Kidney capillary endothelial cell (primary cell): ENCODE results near the gene ATP6V1G2.
"Not testable (repeated sequence)": the region's sequence is repeated elsewhere in the genome, so short reads cannot be mapped to it uniquely, and the experiment has no call there.

ENCODE experiments used
- DNase-seq: peaks from one replicate; pipeline ENCODE4 v3.0.0-alpha.2; 2018; ENCODE audit warnings: low spot score

Gene ATP6V1G2

DNA sequence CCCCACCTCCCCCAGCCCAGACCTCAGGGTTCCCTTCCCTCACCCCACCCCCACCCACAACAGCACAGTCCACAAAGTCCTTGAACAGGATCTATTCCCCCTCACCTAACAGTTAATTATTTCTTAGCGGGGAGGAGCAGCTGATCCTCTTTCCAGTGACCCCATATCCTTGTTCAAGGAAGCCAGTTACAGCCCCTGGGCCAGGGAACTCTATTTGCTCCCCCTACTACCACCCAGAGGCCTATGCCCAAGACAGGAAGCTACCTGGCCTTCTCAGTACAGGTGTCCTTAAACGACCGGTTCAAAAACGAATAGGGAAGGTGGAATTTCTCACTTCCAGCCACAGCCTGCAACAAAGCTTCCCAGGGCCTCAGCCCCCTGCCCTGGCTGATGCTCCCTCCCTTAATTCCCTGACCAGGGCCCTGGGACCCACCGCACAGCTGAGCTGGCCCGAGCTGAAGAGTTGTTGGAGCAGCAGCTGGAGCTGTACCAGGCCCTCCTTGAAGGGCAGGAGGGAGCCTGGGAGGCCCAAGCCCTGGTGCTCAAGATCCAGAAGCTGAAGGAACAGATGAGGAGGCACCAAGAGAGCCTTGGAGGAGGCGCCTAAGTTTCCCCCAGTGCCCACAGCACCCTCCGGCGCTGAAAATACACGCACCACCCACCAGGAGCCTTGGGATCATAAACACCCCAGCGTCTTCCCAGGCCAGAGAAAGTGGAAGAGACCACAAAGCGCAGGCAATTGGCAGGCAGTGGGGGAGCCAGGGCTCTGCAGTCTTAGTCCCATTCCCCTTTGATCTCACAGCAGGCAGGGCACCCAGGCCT is 16.9 kb downstream of the ATP6V1G2 start:
- no peak for DNase-seq

GRCh38 chr6:31528821-31529328 is 17.5 kb downstream of the ATP6V1G2 start, which contains the start of gene MCCD1:
MCCD1 (plus strand) TSS chr6:31528962; CDS start chr6:31529015, 53 bp downstream.
- DNase-seq, result no peak

DNA sequence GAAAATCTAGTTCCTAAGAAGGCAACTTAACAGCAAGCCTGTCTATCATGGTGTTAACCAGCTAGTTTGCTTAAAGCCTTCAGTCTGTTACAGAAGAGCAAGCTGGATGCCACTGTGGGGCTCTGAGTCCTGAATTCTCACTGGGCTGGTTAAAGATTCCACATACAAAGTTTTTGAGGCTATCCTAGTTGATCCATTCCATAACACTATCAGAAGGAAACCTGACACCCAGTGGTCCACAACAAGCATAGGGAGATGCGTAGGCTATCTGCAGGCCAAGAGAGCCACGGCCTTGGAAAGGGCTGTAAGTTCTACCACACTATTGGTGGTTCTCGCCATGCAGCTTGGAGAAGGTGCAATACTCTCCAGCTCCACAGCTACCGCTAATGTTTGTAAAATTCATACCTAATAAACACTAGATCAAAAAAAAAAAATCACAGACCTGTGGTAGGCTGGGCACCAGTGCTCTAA is 18.1 kb downstream of the ATP6V1G2 start:
- no peak for DNase-seq

DNA sequence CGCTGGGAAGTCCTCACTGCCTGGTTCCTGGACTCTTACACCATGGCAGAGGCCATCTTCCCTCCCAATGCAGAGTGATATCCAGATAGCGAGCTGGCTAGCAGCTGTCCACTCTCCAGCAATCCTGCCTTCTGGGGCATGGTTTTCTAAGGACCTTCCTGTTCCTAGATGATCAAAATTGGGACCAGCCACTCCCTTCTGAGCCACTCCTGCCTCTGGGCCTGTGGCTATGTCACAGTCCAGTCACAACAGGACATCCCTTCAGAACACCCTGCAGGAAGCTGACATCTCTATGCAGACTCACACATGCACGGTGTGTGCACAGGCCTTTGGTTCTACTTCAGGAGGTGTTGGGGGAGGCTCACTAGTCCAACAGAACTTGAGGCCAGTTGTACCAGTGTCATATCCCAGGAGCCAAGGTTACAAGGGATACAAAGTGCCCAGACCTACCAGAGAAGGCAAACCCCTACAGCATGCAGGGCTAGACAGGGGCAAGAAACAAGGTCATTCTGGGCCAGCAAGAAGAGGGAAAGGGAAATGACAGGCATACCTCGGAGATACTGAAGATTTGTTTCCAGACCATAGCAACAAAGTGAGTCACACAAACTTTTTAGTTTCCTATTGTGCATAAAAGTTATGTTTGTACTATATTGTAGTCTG is 20.3 kb downstream of the ATP6V1G2 start:
- DNase-seq, result peak; percentile 83

DNA sequence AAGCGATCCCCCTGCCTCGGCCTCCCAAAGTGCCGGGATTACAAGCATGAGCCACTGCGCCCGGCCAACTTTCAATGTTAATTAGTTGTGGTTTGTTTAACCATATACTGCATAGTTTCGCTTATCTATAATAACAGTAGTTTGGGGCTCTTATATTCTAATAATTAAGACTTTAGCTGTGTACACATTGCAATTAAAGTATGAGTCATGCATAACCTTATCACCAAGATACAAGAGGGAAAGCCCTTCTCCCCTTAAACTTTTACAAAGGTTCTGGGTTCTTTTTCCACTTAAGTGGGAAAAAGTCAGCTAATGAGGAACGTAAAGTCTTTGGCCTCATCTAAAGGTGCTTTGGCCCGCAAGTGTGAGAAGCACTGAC is 20.9 kb downstream of the ATP6V1G2 start:
- no peak for DNase-seq

GRCh38 chr6:31521835-31522234 is 24.6 kb downstream of the ATP6V1G2 start:
- no peak for DNase-seq

- DNase-seq, result no peak
These were observed 32.8 kb downstream of the ATP6V1G2 start for GRCh38 chr6:31513456-31514165.

DNA sequence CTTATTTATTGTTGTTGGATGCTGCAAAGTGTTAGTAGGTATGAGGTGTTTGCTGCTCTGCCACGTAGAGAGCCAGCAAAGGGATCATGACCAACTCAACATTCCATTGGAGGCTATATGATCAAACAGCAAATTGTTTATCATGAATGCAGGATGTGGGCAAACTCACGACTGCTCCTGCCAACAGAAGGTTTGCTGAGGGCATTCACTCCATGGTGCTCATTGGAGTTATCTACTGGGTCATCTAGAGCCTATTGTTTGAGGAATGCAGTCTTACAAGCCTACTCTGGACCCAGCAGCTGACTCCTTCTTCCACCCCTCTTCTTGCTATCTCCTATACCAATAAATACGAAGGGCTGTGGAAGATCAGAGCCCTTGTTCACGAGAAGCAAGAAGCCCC is 36.4 kb downstream of the ATP6V1G2 start:
- DNase-seq, result no peak

DNA sequence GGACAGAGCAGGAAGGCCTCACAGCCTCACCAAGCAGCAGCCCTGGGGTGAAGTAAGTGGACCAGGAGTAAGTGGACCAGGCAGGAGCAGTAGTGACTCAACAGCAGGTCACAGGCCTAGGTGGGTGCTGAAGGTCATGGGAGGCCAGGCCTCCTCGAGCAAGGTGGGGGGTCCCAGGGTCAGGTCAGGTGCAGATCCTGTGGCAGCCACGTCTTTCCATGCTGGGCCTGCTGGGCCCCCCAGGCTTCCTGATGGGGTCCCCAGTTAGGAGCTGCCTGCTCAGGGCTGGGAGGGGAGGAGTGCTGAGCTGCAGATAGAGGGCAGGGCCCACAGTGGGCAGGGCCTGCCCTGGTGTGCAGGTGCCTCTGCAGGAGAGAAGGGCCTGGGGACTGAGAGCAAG is 37.4 kb downstream of the ATP6V1G2 start:
- DNase-seq, result not testable (repeated sequence)

GRCh38 chr6:31502586-31502985 is 43.8 kb downstream of the ATP6V1G2 start:
- DNase-seq, result no peak

DNA sequence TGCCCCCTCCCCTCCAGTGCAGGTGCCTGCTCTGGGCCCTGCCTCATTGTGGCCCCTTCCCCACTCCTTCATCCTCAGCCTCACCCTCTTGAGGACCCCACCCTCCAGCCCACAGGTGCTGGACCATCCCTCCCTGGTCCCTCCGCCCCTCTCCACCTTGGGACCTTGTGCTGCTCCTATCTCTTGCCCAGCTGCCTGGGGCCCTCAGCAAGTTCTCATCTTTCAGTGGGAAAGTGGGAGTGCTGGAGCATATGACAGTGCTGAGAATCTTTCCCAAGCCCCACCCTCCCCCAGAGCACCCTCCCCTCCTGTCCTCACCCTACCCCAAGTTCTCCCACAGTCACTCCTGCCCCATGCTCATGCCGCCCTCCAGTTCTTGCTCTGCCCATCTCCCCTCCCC is 46.8 kb downstream of the ATP6V1G2 start:
- not testable (repeated sequence) for DNase-seq

DNA sequence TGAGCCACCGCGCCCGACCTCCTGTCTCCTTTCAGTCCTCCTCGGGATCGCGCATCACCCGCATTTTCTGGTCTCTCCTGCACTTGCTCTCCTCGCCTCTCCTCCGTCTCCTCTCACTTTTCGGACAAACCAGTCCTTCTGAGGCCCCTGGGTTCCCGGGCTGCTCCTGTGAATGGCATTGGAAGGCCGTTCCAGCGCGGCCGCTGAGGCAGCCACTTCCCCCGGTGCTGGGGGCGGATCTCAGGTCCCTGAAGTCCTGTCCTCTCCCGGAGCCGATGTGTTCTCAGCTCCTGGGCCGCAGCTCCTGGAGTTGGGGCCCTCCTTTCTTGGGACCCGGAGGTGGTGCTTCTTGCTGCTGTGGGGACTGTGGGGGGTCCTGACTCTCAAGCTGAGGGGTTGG is 47.7 kb downstream of the ATP6V1G2 start:
- DNase-seq, result peak; percentile 4

DNA sequence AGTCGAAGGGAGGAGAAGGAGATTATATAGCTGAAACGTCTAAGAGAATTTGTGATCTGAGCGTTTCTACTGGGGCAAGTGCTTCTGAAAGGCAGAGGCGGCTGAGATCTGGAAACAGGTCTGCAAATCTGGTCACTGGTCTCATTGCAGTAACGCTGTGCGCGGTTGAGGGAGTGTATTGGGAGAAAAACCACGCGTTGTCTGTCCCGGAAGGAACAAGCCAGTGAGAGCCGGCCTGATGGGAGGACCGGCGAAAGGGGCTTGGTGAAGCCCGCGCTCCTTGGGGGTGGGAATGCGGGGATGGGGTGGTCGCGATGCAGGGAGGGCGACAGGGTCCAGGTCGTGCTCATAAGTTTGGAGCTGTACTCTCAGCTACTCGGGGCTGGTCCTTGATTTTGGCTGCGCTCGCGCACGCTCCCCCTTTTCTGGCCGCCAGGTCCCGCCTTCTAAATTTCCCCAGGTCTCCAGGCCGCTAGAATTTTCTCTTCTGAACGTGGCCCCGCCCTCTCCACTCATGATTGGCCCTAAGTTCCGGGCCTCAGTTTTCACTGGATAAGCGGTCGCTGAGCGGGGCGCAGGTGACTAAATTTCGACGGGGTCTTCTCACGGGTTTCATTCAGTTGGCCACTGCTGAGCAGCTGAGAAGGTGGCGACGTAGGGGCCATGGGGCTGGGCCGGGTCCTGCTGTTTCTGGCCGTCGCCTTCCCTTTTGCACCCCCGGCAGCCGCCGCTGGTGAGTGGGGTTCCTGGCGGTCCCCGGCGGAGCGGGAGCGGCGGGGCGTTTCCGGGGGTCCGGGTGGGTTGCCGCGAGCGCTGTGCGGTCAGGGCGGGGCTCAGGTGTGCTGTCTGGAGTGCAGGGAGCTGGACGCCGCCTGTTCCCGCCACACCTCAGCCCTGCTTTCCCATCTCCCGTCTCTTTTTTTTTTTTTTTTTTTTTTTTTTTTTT is 48.6 kb downstream of the ATP6V1G2 start, which contains the start of gene MICB:
Gene MICB, plus strand, starts transcription at position 615 of the 946 bp plus-strand sequence. Its CDS starts 49 bp downstream, at position 664.
- DNase-seq, result peak; percentile 48

DNA sequence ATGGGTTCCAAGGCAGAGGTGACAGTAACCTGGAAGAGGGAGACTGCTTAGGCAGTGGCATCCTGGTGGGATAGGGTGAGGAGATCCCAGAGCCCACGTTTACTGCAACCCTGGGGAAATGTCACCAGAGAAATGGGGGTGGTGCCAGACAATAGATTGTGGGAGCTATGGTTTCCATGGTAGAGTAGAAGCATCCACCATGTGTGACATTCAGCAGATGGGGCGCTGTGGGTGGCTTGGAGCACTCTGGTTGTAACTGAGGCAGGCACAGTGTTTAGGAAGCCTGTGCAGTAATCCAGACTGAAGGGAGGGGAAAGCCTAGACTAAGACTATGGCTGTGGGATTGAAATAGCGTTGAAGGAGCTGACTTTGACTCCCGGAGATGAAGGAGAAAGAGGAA is 49.6 kb downstream of the ATP6V1G2 start:
- not testable (repeated sequence) for DNase-seq

DNA sequence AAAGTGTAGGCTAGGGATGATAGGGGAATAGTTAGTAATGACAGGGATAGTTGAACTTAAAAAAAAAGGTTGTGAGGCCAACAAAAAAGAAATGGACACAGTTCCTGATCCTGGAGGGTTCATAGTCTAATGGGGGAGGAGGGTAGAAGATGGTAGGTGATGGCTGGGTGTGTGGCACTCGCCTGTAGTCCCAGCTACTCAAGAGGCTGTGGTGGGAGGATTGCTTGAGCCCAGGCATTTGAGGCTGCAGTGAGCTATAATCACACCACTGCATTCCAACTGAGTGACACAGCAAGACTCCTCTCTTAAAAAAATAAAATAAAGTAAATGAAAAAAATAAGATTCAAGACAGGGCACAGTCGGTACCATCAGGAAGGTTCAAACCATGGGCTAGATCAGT is 50.8 kb downstream of the ATP6V1G2 start:
- DNase-seq, result peak; percentile 7
